NCI-H2227 (cell line): ENCODE data around the gene LIMCH1.

Source experiments
- DNase-seq: peaks from one replicate; lab custom pipeline; 2025; ENCODE audit not compliant: unreplicated experiment; lab: John Stamatoyannopoulos, UW

The LIMCH1 gene

DNA sequence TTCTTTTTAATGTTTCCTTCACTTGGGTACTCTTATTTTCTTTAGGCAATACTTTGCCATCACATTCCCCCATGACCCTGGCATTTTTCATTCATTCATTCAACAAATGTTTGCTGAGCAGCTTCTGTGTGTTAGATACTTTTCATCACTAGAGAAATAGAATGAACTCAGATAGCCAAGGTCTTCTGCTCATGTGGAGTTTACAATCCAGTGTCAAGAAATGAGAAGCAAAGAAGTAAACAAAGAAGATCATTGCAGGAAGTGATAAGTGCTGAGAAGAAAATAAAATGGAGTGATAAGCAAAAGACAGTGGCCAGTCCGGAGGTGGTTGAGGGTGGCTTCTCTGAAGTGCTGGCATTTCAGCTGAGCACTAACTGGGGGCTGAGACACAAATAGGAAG lies 63.1 kb downstream of the LIMCH1 start:
- no peak for DNase-seq

DNA sequence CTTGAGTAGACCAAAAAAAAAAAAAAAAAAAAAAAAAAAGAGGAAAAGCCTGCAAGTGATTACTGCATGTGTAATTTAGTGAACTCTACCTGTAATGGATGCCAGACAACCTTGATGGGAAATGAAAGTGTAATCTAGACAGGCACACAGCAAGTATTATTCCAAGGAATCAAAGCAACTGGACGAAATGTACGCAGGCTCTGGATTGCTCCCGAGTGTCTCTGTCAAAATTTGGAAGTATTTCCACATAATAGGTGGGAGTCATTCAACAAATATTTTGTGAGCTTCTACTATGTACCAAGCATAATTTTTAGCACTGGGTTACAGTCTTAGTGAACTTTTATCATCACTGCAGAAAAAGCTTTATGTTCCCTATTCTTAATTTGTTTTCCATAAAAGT lies 64.2 kb downstream of the LIMCH1 start:
- DNase-seq = no peak

DNA sequence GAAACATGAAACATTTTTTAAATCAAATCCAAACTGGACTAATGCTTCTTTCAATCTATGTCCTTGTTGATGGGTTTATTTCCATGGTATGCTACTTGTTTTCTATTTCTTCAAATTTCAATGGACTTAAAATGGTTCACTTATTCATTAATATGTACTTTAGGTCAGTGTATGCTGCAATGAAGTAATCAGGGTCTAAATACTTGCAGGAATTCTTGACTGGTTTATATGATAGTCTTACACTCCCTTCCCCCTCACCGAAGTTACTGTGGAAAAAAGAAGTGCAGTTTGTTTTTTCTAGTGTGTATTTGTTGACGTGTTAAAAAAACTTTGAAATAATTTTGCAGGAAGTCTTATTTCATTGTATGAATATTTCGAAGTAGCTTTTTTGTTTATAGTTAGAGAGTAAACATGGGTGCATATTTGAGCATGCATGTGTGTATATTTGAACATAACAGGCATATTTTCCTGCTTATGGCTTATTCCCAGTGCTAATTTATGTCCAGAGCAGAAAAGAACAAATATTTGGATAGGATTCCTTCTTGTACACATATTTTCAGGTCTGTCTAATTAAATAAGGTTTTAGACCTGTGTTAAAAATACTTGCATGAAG lies 65.0 kb downstream of the LIMCH1 start:
- no peak for DNase-seq

DNA sequence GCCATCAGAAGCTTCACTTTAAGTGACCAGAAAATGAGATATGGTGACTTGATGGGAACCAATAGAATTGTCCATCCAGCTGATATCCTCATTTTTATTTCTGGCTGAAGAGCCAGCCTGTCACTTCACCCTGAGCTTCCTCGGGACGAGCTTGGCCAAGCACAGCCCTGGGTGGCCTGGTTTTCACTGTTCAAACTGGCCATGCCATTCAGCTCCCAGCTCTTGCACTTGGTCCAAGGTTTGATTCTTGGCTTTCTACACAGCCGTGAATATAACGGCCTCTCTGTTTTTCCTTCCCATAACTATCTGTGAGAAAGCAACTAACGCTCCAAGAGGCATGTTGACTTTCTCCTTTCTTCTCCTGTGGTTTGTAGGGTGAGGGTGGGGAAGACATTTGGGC lies 71.9 kb downstream of the LIMCH1 start:
- no peak for DNase-seq

DNA sequence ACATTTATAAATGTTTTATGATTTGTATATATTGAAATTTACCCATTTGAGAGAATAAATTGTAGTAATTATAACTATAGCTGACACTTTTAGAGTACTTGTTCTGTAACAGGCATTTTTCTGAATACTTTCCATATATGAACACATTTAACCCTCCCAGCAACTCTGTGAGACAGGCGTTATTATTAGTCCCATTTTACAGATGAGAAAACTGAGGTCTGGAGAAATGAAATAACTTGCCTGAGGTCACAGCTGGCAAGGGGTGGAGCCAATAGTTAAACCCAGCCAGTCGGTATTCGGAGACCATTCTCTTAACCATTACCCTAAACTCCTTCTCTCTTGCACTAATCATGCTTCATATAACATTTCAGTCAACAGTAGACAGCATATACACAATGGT lies 72.5 kb downstream of the LIMCH1 start:
- DNase-seq = no peak

DNA sequence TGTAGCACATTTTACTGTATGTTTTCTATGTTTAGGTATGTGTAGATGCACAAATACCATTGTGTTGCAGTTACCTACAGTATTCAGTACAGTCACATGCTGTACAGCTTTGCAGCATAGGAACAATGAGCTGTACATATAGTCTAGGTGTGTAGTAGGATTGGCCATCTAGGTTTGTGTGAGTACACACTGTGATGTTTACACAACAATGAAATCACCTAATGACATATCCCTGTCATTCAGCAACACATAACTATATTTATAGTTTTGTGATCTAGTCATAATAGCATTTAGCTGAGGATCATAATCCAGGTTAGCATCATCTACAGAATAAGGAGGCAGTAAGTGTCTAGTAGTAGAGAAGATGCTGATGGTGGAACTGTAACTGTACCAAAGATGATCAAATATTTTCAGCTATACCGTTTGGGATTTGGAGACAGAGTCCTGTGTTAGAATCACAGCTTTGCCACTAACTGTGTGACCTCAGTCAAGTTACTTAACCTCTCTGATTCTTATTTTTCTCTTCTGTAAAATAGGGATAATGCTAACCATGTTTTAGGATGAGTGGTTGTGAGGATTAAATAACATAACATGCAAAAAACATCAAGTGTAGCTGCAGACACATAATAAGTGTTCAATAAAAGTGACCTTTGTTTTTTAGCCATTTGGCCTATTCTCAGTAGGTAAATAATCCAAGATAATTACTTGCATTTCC lies 73.3 kb downstream of the LIMCH1 start:
- DNase-seq = no peak

DNA sequence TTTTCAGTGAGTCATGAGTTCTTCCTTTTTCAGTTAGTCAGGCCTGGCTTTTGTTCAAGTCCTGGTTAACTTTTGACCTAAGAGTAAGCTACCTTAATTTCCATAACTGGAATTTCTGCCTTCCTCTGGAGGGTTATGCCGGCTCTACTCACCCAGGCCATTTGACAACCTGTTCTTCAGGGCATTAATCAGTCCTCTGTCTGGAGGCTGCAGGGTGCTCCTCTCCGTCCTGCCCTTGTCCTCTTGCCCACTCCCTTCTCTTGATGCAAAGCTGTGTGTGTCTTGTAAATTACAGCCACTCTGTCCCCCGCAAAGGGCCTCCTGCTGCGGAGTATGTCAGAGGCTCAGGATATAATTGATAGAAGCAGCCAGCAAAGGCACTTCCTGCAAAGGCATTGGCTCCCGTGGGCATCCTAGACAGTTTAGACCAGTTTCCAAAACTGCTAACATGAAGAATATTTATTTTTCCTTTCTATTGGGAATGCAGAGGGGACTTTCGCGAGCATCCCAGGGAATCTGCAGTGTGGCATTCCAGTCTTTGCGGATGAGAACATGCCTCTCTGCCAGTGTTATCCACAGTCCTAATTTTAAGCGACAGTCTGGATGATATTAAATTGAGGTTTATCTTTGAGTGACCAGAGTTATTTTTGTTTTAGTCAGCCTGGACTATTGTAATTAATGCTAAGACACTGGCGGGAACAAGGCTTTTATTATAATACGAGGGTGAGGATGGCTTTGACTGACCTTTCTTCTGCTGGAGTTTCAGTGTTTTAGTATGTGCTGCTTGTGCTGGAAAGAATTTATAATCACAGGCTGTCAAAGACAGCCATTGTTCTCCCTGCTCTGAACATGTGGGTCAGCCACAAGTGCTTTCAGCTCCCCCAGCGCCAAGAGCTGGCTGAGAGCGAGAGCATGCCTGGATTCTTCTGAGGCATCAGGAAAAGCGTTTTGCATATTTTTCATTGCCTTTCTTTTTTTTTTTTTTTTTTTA lies 74.2 kb downstream of the LIMCH1 start:
- peak; percentile 82 for DNase-seq

DNA sequence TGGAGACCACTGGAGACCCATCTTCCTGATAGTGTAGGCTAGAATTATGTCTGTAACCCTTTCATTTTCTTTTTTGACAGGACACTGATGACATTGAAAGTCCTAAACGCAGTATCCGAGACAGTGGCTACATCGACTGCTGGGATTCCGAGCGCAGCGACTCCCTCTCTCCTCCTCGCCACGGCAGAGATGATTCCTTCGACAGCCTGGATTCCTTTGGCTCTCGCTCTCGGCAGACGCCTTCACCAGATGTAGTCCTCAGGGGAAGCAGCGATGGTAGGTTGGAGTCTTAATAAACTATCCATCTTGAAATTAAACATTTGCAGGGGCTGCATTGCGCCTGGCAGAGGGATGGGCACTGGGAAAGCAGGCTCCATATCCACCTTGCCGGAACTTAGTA lies 75.4 kb downstream of the LIMCH1 start:
- DNase-seq = no peak

DNA sequence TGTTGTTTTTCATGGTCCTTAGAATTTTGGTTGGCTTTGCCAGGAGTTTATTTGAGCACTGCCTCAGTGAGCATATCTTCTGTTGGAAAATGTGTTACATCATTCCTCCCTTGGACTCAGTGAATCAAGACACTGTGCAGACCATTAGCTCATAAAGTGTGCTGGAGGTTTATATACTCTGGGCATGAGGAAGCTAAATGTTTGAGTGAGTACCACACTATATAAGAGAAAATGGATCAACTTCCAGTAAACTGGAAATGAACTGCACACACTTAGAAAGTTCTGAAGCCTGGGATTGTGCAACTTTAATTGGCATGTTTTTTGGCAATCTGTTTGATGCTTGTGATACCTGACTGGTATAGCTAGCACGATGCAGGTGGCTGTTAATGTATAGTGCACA lies 75.9 kb downstream of the LIMCH1 start:
- no peak for DNase-seq

DNA sequence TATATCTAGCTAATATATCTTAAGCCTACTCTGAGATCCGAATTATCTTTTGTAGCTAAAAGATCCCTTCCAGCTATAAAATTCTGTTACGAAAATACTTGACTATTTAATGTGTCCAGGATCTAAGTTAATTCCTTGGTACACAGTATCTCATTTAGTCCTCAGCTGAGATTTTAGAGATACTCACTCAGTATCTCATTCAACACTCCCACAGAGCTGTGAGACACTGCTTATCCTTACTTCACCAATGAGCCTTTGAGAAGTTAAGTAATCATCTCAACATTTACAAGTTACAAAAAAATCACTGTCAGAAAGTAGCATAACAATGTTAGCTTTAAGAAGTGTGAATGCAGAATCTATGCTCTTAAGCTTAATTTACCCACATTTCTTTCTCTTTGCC lies 76.6 kb downstream of the LIMCH1 start:
- no peak for DNase-seq

DNA sequence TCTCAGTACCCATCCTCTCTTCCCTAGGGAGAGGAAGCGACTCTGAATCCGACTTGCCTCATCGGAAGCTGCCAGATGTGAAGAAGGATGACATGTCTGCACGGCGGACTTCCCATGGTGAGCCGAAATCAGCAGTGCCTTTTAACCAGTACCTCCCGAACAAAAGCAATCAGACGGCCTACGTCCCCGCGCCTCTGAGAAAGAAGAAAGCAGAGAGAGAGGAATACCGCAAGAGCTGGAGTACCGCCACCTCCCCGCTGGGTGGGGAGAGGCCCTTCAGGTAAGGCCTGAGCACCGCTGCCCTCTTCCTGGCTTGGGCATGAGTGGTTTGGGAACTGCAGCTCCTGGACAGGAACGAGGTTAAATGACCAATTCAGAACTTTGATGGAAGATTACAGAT lies 81.2 kb downstream of the LIMCH1 start:
- no peak for DNase-seq

DNA sequence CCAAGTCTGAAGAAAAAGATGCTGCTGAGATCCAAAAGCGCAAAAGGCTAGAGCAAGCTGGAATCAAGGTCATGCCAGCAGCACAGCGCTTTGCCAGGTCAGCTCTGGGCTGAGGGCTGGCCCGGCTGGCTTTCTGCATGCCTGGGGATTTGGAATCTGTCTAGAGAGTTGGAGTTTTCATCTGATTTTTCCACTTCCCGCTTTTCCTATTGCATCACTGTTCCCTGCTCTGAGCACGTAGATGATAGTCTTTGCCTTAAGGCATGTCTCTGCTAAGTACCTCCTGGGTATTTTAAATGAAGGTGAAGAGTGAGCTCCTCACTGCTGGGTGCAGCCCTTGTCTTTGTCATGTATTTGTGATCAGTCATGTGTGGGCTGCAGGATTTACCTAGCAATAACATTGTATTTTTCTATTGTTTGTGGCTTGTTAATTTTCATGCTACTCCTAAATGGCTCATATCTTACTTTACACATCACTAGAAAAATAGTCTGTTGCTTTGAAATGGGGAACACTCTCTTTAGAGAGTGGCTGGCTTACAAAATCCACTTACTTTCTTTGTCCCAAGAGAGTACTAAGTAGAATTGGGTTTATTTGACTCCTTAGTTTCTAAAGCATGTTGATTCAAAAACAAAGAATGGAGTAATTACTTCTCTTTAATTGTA lies 82.8 kb downstream of the LIMCH1 start:
- no peak for DNase-seq

DNA sequence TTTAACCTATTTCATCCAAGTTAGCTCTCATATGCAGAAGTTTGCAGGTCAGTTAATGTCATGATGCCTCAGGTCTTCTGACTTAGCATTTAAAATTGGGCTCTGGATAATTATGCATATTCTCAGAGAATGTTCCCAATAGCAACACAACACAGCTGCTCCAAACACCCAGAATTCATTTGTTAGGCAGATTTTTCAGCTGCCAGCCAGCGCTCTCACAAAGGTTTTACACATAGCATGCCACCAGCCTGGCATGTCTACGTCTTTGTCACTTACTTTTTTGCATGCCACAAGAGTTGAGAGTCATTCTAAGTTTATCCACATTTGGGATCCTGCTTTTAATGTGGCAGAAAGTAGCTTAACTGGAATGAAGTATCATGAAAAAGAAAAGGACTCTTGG lies 84.8 kb downstream of the LIMCH1 start:
- no peak for DNase-seq

DNA sequence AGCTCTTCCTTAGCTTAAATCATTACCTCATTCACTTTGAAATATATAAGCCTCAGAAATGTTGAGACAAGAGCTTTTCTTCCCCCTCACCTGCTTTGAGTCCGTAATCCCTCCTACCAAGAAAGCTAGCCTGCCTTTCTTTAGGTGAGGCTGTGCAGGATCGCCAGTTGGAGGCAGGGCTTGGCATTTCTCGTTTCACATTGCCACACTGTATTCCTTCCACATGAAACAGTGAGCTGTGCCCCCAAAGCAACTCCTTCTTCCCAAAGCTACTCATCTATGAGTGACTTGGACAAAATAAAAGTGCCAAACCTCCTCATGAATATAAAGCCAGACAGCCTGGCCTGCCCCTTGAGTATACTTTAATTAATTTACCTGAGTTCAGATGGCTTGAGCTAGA lies 86.8 kb downstream of the LIMCH1 start:
- no peak for DNase-seq

DNA sequence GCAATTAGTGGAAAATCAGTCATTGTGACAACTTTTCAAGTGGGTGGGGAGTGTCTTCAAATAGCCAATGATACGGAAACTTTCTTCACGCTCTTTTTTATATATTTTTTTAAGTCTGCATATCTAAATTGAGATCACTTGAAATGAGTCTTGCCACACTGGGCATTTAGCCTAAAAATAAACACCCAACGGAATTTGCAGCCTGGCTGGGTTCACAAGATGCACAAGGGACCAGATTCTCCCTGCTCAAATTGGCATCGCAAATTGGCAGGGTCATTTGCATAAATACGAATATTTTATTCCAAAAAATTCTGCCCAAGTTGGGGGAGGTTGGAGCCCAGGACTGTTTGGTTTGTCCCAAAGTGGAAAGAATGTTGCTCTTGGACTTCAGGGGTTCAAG lies 87.6 kb downstream of the LIMCH1 start:
- DNase-seq = no peak

DNA sequence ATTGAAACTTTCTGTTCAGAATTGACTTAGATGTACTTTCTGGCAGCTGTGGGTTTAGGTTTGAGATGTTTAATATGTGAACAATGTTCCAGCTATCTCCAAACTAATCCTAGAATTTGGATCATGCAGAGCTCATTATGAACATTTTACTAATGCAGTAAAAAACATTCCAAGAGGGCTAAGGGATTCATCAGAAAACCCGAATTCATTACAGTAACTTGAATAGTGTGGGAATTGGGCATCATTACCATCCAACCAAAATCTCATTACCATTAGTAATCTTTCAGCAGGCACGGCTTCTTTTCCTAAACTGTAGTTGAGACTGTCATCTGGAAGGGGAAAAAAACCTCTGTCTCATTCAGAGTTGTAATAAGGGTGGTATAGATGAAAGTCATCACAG lies 91.0 kb downstream of the LIMCH1 start:
- no peak for DNase-seq

DNA sequence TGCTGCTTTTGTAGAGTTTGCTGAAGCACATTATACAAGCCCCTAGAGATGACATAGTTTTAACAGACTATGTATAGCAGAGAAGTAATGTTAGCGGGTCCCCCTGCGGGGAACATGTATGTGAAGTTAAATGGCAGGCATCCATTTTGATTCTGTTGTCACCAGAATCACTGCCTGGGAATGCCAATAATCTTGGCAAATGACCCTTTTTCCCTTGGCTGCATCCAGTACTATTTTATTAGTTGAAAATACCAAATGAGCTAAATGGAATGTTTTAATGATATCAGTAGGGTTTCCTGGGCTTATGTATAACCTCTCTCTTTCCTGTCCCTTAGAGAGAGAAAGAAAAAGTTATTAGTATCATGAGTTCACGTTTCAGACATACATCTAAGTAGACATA lies 93.6 kb downstream of the LIMCH1 start:
- no peak for DNase-seq

DNA sequence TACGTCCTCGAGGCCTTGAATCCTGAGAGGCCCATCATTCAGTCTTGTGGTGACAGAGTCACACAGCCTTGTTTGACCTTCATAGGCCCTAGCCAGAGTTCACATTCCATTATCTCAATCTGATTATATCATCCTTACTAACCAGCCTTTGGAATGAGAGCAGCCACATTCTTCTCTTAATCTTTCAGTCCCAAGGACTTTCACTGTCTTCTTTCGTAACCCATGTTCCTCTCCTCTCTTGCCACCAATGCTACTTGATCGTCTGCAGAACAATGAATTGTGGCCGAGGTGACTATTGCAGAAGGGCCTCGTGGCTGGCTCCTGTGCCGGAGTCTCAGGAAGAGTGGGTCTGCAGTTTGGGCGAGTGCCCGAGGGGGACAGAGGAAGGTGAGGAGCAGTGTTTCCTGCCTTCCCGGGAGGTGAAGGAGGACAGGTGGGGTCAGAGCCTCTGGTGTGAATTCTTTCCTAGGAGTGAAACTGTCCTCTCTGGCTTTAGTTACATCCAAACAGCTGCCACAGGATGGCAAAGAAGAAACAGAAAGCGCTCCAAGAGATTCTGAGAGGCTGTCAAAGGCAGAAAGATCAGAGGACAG lies 94.6 kb downstream of the LIMCH1 start:
- DNase-seq = no peak

DNA sequence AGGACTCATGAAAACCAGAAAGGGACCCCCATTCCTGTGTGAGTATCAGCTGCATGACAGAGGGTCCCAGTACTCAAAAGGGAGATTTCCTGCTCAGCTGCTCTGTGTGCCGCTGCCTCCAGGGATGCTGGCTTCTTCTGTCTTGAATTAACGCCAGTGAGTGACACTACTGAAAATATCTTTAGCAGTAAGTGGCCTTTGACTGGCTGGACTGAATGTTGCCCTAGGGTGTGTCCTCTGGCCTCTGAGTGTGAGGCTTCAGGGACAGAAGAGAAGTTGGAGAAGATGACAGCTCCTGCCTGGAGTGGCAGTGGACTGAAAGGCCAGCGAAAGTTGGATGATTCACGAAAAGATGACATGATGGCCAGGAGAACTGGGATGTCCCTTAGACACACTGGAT lies 95.4 kb downstream of the LIMCH1 start:
- no peak for DNase-seq

DNA sequence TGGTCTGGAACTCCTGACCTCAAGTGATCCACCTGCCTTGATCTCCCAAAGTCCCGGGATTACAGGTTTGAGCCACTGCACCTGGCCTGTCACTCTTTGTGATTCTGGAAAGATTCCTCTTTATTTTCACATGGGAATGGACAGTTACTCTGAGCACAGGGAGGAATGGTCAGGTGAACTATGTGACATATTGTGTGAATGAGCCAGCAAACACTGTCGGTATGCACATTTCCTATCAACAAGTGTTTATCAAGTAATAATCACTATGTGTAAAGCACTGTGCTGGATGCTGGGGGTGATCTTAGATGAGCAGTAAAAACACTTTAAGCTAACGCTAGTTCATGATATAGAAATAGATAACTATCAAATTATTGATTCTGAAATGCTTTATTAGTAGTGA lies 97.5 kb downstream of the LIMCH1 start:
- DNase-seq = no peak

DNA sequence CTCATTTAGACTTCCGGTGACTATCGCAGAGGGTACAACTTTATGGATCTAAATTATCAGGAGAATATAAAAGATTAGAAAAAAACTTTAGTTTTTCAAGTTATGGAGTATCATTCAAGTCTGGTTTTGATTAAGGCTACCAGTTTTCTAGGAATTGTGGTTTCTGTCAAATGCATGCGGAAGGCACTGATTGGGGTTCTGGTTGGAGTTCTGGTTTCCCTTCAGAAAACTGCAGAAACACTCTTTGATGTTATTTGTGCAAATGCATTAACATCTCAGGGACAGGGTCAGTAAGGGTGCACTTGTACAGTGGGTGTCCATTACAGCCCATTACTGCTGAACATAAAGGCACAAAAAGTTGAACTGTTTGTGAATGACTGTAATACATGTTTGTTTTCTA lies 100.2 kb downstream of the LIMCH1 start:
- no peak for DNase-seq
